Cardiac muscle cell (in vitro differentiated cells and primary cell): ENCODE measurements around the gene TBX4. TPM values are rescaled to one million over a fixed set of nuclear protein-coding genes. Genes with fewer than 3 reads are reported as not detected.
"Not testable (repeated sequence)": the region's sequence is repeated elsewhere in the genome, so short reads cannot be mapped to it uniquely, and the experiment has no call there.

Source experiments
- DNase-seq, 2 donors: peaks; one replicate each; pipeline versions ENCODE4 v3.0.0 to v3.0.0-alpha.2; 2010 to 2017; ENCODE audit warnings: low read depth in 1 of 2, low spot score in 1 of 2
- H3K27ac ChIP-seq: fragments of 200-600 bp; sonication (generic); 2 replicates; pipeline ENCODE4 v1.5.1; 2016
- H3K27me3 ChIP-seq: fragments of 200-600 bp; sonication (generic); 2 replicates; pipeline ENCODE4 v1.6.0; 2016; ENCODE audit warnings: control low read depth
- H3K36me3 ChIP-seq: fragments of 200-600 bp; sonication (generic); 2 replicates; pipeline ENCODE4 v1.5.1; 2016; ENCODE audit warnings: control low read depth
- H3K4me1 ChIP-seq: fragments of 200-600 bp; sonication (generic); 2 replicates; pipeline ENCODE4 v1.8.1; 2017; ENCODE audit warnings: low read depth, mild to moderate bottlenecking, mixed run types
- H3K4me3 ChIP-seq: fragments of 200-600 bp; sonication (generic); 2 replicates; pipeline ENCODE4 v1.5.1; 2016; ENCODE audit warnings: mild to moderate bottlenecking
- H3K9me3 ChIP-seq: fragments of 200-600 bp; sonication (generic); 2 replicates; pipeline ENCODE4 v1.5.1; 2017; ENCODE audit warnings: low read depth, mild to moderate bottlenecking, control low read depth
- polyA plus RNA-seq: library from polyadenylated mRNA; unstranded; fragments of >200 nt; fragmentation: Nextera tagmentation; extraction: Ambion mirVana; gene quantifications from 2 replicates; pipeline ENCODE4 v1.2.1, GENCODE V29; 2016
- total RNA-seq: library from RNA; depleted of rRNA; stranded (reverse); fragments of >200 nt; gene quantifications from 2 replicates; pipeline ENCODE4 v1.2.3, GENCODE V29; 2016
- TF ChIP-seq, protein P1 (sequence below): IDR thresholded peaks from 2 replicates; pipeline ENCODE4 v1.5.1; 2012; ENCODE audit warnings: low read depth, mild to moderate bottlenecking, low read length

The TBX4 gene
- total and polyA plus RNA-seq, 2 experiments from 2014 or later: 0.54 to 1.6 TPM

DNA sequence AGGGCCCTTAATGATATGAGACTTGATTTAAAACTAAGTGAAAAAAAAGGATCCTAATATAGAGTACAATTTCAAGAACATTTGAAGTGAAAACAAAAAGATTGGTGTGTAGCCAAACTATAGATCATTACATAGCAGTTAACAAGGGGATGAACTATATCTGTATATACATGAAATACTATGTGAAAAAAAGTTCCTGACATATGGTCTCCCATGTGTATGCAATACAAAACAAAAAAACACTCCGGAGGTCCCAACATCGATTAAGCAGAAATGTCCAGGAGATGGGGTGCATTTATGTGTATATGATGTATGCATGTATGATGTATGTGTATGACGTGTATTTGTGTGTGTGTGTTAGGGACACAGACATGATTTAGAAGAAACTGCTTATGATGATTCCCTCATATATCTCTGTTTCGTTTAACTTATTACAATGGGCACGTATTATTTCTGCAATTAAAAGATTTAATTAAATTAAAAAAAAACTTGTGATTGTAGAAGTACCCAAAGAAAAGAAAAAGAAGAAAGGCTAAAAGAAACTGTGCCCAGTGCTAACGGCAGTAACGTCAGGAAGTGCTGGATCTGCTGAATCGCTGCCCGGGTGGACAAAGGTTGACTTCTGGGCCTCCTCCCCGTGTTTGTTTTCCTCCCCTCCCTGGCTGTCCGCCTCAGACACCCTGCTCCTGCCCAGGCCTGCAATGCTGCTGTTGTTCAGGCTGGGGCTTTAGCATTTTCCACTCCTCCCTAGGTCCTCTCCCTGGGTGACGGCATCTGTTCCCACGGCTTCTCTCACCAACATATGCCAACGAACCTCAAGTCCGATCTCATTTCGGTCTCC lies 36.9 kb downstream of the TBX4 start:
- no peak for DNase-seq

DNA sequence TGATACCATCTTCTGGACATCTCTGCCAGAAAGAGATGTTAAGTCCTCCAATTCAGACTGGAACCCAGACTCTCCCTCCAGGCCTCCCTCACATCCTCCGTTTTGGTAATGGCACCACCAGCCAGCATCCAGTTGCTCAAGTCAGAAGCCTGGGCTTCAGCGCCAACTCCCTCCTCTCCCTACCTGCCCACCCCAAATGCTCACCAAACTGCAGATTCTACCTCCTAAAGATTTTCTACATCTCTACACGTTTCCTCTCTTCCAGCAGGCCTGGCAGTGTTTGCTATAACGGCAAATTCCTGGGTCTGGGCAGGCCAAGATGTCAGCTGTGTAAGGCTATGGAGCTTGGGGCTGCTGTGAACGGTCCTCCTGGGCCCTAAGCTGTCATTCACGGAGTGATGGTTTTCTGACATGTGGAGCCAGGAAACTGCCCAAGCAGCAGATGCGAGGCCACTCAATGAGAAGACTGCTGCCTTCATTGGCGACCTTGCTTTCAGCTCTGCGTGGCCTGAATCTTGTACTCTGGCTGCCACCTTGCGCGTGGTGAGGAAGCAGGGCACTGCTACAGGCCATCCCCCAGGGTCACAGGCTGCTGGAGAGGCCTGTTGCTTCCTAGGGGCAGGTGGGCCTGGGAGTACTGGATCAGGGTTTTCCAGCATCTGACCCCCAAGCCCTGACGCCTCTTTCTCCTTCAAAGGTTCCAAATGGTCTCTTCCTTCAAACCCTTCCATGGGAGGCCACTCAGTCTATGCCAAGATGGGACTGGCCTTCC lies 37.7 kb downstream of the TBX4 start:
- H3K9me3 ChIP-seq: no peaks in the 10 kb centered on the region
- TF ChIP-seq, protein P1, sequence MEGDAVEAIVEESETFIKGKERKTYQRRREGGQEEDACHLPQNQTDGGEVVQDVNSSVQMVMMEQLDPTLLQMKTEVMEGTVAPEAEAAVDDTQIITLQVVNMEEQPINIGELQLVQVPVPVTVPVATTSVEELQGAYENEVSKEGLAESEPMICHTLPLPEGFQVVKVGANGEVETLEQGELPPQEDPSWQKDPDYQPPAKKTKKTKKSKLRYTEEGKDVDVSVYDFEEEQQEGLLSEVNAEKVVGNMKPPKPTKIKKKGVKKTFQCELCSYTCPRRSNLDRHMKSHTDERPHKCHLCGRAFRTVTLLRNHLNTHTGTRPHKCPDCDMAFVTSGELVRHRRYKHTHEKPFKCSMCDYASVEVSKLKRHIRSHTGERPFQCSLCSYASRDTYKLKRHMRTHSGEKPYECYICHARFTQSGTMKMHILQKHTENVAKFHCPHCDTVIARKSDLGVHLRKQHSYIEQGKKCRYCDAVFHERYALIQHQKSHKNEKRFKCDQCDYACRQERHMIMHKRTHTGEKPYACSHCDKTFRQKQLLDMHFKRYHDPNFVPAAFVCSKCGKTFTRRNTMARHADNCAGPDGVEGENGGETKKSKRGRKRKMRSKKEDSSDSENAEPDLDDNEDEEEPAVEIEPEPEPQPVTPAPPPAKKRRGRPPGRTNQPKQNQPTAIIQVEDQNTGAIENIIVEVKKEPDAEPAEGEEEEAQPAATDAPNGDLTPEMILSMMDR: no peak
- peaks cover 36% of the 10 kb centered on the region for H3K4me1 ChIP-seq
- no peak for DNase-seq
- H3K27ac ChIP-seq: no peak overlapping the region
- no peaks in the 10 kb centered on the region for H3K27me3 ChIP-seq
- no peaks in the 10 kb centered on the region for H3K36me3 ChIP-seq
- no peak overlapping the region for H3K4me3 ChIP-seq

More for the DNA sequence above, 36.9 kb downstream of the TBX4 start:
- Histone ChIP-seq H3K4me3 (no peak overlapping the region), H3K27me3 (no peaks in the 10 kb centered on the region), H3K36me3 (no peaks in the 10 kb centered on the region), H3K4me1 (peaks cover 37% of the 10 kb centered on the region), H3K9me3 (no peaks in the 10 kb centered on the region), H3K27ac (peak overlapping the region; percentile 94)
- TF ChIP-seq, protein P1: no peak

DNA sequence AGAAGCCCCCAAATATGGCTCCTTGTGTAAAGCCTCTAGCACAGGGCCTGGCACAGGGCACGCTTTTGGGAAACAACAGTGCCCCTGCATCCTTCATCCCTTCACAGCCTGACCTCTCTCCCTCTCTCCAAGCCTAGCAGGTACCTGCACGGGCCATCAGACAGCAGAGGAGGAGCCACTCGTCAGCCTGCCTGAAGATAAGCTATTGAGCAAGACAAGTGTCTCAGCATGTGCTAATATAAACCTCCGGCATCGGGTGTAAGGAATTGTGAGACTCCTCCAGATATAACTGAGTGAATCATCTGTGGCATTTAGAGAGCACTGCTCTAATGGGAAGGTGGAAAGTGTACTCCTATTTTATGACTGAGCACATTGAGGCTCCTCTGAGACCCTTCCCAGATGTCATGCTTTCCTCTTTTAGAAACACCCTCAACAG lies 38.3 kb downstream of the TBX4 start:
- Histone ChIP-seq H3K27ac (no peak overlapping the region), H3K4me1 (peaks cover 29% of the 10 kb centered on the region), H3K27me3 (no peaks in the 10 kb centered on the region), H3K4me3 (no peak overlapping the region), H3K36me3 (no peaks in the 10 kb centered on the region), H3K9me3 (no peaks in the 10 kb centered on the region)
- peak in 1 of 2 donors; percentile 72 for DNase-seq
- TF ChIP-seq, protein P1: no peak

DNA sequence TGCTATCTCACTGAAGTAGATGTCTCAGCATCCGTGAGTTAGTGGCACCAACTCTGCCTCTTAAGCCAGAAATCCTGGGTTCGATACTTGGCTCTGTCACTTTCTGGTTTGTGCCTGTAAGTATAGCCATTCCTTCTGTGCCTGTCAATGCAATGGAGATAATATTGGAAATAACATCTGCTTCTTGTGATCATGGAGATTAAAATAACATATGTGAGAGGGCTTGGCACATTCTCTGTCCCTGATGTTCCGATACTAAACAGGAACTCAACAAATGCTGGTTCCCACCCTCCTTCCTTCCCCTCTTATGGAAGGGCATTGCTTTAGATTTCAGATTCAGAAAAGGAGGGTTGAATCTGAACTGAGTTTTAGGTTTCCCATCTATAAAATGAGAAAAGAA lies 39.8 kb downstream of the TBX4 start:
- no peak for DNase-seq
- no peaks in the 10 kb centered on the region for H3K9me3 ChIP-seq
- no peaks in the 10 kb centered on the region for H3K36me3 ChIP-seq
- H3K27me3 ChIP-seq: no peaks in the 10 kb centered on the region
- no peak overlapping the region for H3K27ac ChIP-seq
- H3K4me3 ChIP-seq: no peak overlapping the region
- peaks cover 16% of the 10 kb centered on the region for H3K4me1 ChIP-seq
- TF ChIP-seq, protein P1: no peak

DNA sequence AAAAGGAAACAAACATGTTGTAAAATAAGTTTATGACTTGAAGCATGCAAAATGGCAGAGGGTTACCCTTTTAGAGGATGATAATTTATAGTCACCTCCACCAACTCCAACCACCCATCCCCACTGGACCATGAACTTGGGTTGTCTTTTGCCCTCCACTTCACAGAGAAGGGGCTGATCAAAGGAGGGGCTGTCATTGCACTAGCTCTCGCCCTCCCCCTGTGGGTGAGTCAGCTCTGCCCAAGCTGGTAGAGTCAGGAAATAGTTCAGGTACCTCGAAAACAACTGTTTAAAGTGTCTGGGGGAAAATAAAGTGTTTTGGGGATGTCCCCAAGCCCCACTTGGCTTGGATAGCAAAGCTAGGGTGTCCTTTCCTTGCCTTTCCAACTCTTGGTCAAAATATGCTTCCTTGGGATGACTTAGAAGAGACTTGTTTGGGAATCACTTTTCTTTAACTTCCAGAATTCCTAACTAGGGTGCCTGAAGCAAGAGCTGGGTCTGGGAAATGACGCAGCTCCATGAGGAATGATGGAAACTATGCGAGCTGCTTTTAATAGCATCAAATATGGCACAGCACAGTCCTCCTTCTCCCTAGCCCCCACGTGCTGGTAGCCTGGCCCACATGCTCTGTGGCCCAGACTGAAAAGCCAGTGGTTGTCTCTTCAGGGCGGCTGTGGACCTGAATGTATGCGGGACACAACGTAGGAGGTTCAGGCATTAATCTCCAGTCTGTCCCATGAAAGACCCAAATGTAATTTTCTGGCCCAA lies 40.7 kb downstream of the TBX4 start:
- peak in 1 of 2 donors; percentile 21 for DNase-seq
- H3K36me3 ChIP-seq: no peaks in the 10 kb centered on the region
- TF ChIP-seq, protein P1: no peak

DNA sequence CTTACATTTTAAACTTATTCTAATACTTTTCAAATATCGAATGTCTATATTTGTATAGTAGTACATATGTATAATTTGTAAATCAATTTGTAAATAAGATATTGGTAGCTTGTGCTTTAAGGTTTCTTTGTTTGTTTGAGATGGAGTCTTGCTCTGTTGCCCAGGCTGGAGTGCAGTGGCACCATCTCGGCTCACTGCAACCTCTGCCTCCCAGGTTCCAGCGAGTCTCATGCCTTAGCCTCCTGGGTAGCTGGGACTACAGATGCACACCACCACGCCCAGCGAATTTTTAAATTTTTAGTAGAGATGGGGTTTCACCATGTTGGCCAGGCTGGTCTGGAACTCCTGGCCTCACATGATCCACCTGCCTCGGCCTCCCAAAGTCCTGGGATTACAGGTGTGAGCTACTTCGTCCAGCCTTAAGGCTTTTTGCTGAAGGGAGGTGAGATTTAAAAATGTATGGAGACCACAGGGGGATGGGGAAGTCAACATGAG lies 41.7 kb downstream of the TBX4 start:
- not testable (repeated sequence) for H3K9me3 ChIP-seq, H3K4me3 ChIP-seq, H3K27ac ChIP-seq, DNase-seq, H3K27me3 ChIP-seq, H3K36me3 ChIP-seq, H3K4me1 ChIP-seq

More for the DNA sequence above, 40.7 kb downstream of the TBX4 start:
- Histone ChIP-seq H3K9me3 (no peaks in the 10 kb centered on the region), H3K4me1 (peaks cover 7% of the 10 kb centered on the region), H3K4me3 (no peak overlapping the region), H3K27me3 (no peaks in the 10 kb centered on the region), H3K27ac (no peak overlapping the region)
